Measurements from ENCODE around the gene SNX6. TPM values are rescaled to one million over a fixed set of nuclear protein-coding genes. Genes with fewer than 3 reads are reported as not detected.

The SNX6 gene
- total and polyA plus RNA-seq, 10 of the 15 experiments (the other 5 are each of a cell fraction or from before 2014, with no cell fraction given) = 34.4 to 107 (median 71.7) TPM

DNA sequence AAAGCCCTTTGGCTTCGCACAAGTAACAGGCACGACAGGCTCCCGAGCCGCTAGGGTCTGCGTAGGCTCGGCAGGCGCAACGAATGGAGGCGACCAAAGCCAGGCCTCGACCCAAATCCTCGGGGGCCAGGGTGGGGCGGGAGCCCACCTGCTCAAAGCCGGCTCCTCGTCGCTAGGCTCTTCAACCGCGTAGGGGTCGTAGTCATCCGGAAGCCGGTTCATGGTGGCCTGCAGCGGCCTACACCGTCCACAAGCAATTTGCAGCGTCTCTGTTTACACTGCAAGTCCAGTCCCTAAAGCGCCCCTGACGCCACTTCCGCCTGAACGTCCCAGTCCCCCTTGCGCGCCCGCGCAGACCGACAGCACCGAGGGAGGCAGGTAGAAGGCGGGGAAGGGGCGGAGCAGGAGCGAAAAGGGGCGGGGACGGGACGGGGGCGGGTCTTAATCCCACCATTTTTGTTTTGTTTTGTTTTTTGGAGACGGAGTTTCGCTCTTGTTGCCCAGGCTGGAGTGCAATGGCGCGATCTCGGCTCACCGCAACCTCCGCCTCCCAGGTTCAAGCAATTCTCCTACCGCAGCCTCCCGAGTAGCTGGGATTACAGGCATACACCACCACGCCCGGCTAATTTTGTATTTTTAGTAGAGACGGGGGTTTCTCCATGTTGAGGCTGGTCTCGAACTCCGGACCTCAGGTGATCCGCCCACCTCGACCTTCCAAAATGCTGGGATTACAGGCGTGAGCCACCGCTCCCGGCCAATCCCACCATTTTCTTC is 90.4 kb downstream of the SNX6 start, which contains the start of gene EAPP (continued):
- TF ChIP-seq, protein P1, sequence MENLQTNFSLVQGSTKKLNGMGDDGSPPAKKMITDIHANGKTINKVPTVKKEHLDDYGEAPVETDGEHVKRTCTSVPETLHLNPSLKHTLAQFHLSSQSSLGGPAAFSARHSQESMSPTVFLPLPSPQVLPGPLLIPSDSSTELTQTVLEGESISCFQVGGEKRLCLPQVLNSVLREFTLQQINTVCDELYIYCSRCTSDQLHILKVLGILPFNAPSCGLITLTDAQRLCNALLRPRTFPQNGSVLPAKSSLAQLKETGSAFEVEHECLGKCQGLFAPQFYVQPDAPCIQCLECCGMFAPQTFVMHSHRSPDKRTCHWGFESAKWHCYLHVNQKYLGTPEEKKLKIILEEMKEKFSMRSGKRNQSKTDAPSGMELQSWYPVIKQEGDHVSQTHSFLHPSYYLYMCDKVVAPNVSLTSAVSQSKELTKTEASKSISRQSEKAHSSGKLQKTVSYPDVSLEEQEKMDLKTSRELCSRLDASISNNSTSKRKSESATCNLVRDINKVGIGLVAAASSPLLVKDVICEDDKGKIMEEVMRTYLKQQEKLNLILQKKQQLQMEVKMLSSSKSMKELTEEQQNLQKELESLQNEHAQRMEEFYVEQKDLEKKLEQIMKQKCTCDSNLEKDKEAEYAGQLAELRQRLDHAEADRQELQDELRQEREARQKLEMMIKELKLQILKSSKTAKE (IDR thresholded peaks at IDR 0.05; ENCODE audit: low read depth, poor library complexity, severe bottlenecking) = no peak
- TF ChIP-seq TAF1 (IDR thresholded peaks at IDR 0.05; ENCODE audit: borderline replicate concordance, low read depth, low read length) (peak; percentile 40; the same call in 1 of the 2 replicates), BMI1 (IDR thresholded peaks at IDR 0.05; ENCODE audit: borderline replicate concordance) (no peak), ZNF24 (IDR thresholded peaks at IDR 0.05) (no peak), NR2C1 (IDR thresholded peaks at IDR 0.05) (no peak; the same call in 1 of the 2 replicates), SP1 (IDR thresholded peaks at IDR 0.05; ENCODE audit: low read depth, low read length) (no peak), TCF3 (IDR thresholded peaks at IDR 0.05; ENCODE audit: borderline replicate concordance, insufficient read depth, low read depth, low read length) (0 out of 2 replicates have a peak, but pooled peaks have one; percentile 35), JUNB (IDR thresholded peaks at IDR 0.05) (no peak; the same call in 1 of the 2 replicates), SMC3 (IDR thresholded peaks at IDR 0.05; ENCODE audit: borderline replicate concordance, low read length) (no peak), EED (IDR thresholded peaks at IDR 0.05; ENCODE audit: low read depth) (no peak), TCF7 (IDR thresholded peaks at IDR 0.05; ENCODE audit: borderline replicate concordance) (no peak)
- TF ChIP-seq, protein P2, sequence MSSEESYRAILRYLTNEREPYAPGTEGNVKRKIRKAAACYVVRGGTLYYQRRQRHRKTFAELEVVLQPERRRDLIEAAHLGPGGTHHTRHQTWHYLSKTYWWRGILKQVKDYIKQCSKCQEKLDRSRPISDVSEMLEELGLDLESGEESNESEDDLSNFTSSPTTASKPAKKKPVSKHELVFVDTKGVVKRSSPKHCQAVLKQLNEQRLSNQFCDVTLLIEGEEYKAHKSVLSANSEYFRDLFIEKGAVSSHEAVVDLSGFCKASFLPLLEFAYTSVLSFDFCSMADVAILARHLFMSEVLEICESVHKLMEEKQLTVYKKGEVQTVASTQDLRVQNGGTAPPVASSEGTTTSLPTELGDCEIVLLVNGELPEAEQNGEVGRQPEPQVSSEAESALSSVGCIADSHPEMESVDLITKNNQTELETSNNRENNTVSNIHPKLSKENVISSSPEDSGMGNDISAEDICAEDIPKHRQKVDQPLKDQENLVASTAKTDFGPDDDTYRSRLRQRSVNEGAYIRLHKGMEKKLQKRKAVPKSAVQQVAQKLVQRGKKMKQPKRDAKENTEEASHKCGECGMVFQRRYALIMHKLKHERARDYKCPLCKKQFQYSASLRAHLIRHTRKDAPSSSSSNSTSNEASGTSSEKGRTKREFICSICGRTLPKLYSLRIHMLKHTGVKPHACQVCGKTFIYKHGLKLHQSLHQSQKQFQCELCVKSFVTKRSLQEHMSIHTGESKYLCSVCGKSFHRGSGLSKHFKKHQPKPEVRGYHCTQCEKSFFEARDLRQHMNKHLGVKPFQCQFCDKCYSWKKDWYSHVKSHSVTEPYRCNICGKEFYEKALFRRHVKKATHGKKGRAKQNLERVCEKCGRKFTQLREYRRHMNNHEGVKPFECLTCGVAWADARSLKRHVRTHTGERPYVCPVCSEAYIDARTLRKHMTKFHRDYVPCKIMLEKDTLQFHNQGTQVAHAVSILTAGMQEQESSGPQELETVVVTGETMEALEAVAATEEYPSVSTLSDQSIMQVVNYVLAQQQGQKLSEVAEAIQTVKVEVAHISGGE (CRISPR knock-in tag; IDR thresholded peaks at IDR 0.05) = no peak
- TF ChIP-seq, protein P3, sequence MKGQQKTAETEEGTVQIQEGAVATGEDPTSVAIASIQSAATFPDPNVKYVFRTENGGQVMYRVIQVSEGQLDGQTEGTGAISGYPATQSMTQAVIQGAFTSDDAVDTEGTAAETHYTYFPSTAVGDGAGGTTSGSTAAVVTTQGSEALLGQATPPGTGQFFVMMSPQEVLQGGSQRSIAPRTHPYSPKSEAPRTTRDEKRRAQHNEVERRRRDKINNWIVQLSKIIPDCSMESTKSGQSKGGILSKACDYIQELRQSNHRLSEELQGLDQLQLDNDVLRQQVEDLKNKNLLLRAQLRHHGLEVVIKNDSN (IDR thresholded peaks at IDR 0.05; ENCODE audit: borderline replicate concordance, extremely low read length, insufficient read depth, low read depth, low read length) = no peak
- TF ChIP-seq, protein P4, sequence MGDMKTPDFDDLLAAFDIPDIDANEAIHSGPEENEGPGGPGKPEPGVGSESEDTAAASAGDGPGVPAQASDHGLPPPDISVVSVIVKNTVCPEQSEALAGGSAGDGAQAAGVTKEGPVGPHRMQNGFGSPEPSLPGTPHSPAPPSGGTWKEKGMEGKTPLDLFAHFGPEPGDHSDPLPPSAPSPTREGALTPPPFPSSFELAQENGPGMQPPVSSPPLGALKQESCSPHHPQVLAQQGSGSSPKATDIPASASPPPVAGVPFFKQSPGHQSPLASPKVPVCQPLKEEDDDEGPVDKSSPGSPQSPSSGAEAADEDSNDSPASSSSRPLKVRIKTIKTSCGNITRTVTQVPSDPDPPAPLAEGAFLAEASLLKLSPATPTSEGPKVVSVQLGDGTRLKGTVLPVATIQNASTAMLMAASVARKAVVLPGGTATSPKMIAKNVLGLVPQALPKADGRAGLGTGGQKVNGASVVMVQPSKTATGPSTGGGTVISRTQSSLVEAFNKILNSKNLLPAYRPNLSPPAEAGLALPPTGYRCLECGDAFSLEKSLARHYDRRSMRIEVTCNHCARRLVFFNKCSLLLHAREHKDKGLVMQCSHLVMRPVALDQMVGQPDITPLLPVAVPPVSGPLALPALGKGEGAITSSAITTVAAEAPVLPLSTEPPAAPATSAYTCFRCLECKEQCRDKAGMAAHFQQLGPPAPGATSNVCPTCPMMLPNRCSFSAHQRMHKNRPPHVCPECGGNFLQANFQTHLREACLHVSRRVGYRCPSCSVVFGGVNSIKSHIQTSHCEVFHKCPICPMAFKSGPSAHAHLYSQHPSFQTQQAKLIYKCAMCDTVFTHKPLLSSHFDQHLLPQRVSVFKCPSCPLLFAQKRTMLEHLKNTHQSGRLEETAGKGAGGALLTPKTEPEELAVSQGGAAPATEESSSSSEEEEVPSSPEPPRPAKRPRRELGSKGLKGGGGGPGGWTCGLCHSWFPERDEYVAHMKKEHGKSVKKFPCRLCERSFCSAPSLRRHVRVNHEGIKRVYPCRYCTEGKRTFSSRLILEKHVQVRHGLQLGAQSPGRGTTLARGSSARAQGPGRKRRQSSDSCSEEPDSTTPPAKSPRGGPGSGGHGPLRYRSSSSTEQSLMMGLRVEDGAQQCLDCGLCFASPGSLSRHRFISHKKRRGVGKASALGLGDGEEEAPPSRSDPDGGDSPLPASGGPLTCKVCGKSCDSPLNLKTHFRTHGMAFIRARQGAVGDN (IDR thresholded peaks at IDR 0.05) = peak; percentile 86
- TF ChIP-seq, protein P5, sequence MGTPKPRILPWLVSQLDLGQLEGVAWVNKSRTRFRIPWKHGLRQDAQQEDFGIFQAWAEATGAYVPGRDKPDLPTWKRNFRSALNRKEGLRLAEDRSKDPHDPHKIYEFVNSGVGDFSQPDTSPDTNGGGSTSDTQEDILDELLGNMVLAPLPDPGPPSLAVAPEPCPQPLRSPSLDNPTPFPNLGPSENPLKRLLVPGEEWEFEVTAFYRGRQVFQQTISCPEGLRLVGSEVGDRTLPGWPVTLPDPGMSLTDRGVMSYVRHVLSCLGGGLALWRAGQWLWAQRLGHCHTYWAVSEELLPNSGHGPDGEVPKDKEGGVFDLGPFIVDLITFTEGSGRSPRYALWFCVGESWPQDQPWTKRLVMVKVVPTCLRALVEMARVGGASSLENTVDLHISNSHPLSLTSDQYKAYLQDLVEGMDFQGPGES (IDR thresholded peaks at IDR 0.05) = no peak
